H9 (cell line): ENCODE results near the gene CDK14. TPM values are rescaled to one million over a fixed set of nuclear protein-coding genes. Genes with fewer than 3 reads are reported as not detected.

Experiments used
- DNase-seq: peaks from one replicate; pipeline ENCODE4 v3.0.0-alpha.2; 2017
- H2AFZ ChIP-seq: one replicate; pipeline ENCODE4 v1.6.1; 2013; ENCODE audit warnings: mild to moderate bottlenecking, low read length, control low read depth, moderate library complexity
- H2AK5ac ChIP-seq: 2 replicates; pipeline ENCODE4 v1.6.1; 2013; ENCODE audit warnings: low read length, control low read depth, mixed read lengths; ENCODE audit not compliant: insufficient read length
- H2BK120ac ChIP-seq: one replicate; pipeline ENCODE4 v1.6.1; 2013; ENCODE audit warnings: low read depth, mild to moderate bottlenecking, low read length, control low read depth, inconsistent platforms; ENCODE audit not compliant: poor library complexity, severe bottlenecking
- H2BK12ac ChIP-seq: 2 replicates; pipeline ENCODE4 v1.6.1; 2013; ENCODE audit warnings: low read length, control low read depth, mixed read lengths, low read depth; ENCODE audit not compliant: insufficient read length
- H2BK15ac ChIP-seq: 2 replicates; pipeline ENCODE4 v1.6.1; 2013; ENCODE audit warnings: low read depth, low read length, control low read depth
- H2BK20ac ChIP-seq: one replicate; pipeline ENCODE4 v1.6.1; 2013; ENCODE audit warnings: low read depth, mild to moderate bottlenecking, low read length, control low read depth, inconsistent platforms; ENCODE audit not compliant: poor library complexity, severe bottlenecking
- H2BK5ac ChIP-seq: 2 replicates; pipeline ENCODE4 v1.6.1; 2013; ENCODE audit warnings: low read length, control low read depth, mixed read lengths; ENCODE audit not compliant: insufficient read length
- H3K14ac ChIP-seq: 2 replicates; pipeline ENCODE4 v1.6.1; 2013; ENCODE audit warnings: low read length, control low read depth; ENCODE audit not compliant: insufficient read depth
- H3K18ac ChIP-seq: 2 replicates; pipeline ENCODE4 v1.6.1; 2013; ENCODE audit warnings: low read depth, mild to moderate bottlenecking, mixed read lengths, low read length, control low read depth; ENCODE audit not compliant: insufficient read length
- H3K23ac ChIP-seq: 2 replicates; pipeline ENCODE4 v1.6.1; 2013; ENCODE audit warnings: low read length, control low read depth, mixed read lengths, low read depth; ENCODE audit not compliant: insufficient read length
- H3K23me2 ChIP-seq: 2 replicates; pipeline ENCODE4 v1.6.1; 2013; ENCODE audit warnings: low read depth, mild to moderate bottlenecking, mixed read lengths, low read length, control low read depth; ENCODE audit not compliant: insufficient read length, poor library complexity, severe bottlenecking
- H3K27ac ChIP-seq: 2 replicates; pipeline ENCODE4 v1.5.1; 2013; ENCODE audit warnings: low read length, control low read depth, mixed read lengths, low read depth; ENCODE audit not compliant: insufficient read length
- H3K27me3 ChIP-seq: 2 replicates; pipeline ENCODE4 v1.6.1; 2013; ENCODE audit warnings: low read length, control low read depth, inconsistent platforms; ENCODE audit not compliant: insufficient read depth
- H3K4ac ChIP-seq: 2 replicates; pipeline ENCODE4 v1.6.1; 2013; ENCODE audit warnings: low read depth, mild to moderate bottlenecking, control low read depth, inconsistent platforms, low read length, moderate library complexity
- H3K4me1 ChIP-seq: 2 replicates; pipeline ENCODE4 v1.6.1; 2013; ENCODE audit warnings: low read length, control low read depth, inconsistent platforms; ENCODE audit not compliant: insufficient read depth
- H3K4me2 ChIP-seq: 2 replicates; pipeline ENCODE4 v1.6.1; 2013; ENCODE audit warnings: low read length, control low read depth, mixed read lengths; ENCODE audit not compliant: insufficient read length, insufficient read depth
- H3K56ac ChIP-seq: 2 replicates; pipeline ENCODE4 v1.6.1; 2013; ENCODE audit warnings: low read depth, mild to moderate bottlenecking, mixed read lengths, low read length, control low read depth; ENCODE audit not compliant: insufficient read length
- H3K79me1 ChIP-seq: 2 replicates; pipeline ENCODE4 v1.6.1; 2013; ENCODE audit warnings: low read depth, mild to moderate bottlenecking, moderate library complexity, low read length, control low read depth, inconsistent platforms; ENCODE audit not compliant: insufficient read depth, poor library complexity, severe bottlenecking
- H3K79me2 ChIP-seq: 2 replicates; pipeline ENCODE4 v1.6.1; 2013; ENCODE audit warnings: low read length, control low read depth, inconsistent platforms; ENCODE audit not compliant: insufficient read depth
- H3K9ac ChIP-seq: 2 replicates; pipeline ENCODE4 v1.6.1; 2013; ENCODE audit warnings: low read length, control low read depth, mixed read lengths; ENCODE audit not compliant: insufficient read length; ENCODE audit errors: extremely low read depth
- H3K9me3 ChIP-seq: one replicate; pipeline ENCODE4 v1.6.1; 2013; ENCODE audit warnings: low read depth, low read length, inconsistent platforms; ENCODE audit not compliant: control insufficient read depth
- H3T11ph ChIP-seq: one replicate; pipeline ENCODE4 v1.6.1; 2013; ENCODE audit warnings: mild to moderate bottlenecking, low read length, control low read depth, inconsistent platforms
- H4K20me1 ChIP-seq: one replicate; pipeline ENCODE4 v1.6.1; 2013; ENCODE audit not compliant: control insufficient read depth, insufficient read length, insufficient read depth
- H4K5ac ChIP-seq: 2 replicates; pipeline ENCODE4 v1.6.1; 2013; ENCODE audit warnings: low read depth, mild to moderate bottlenecking, mixed read lengths, low read length, control low read depth; ENCODE audit not compliant: insufficient read length
- H4K8ac ChIP-seq: replicated peaks from 2 replicates; pipeline ENCODE4 v1.6.1; 2013; ENCODE audit warnings: low read length, control low read depth, mixed read lengths, low read depth; ENCODE audit not compliant: insufficient read length
- H4K91ac ChIP-seq: 2 replicates; pipeline ENCODE4 v1.6.1; 2013; ENCODE audit warnings: low read depth, mild to moderate bottlenecking, moderate library complexity, mixed read lengths, low read length, control low read depth; ENCODE audit not compliant: insufficient read length
- H3K27ac Mint-ChIP-seq, 3 experiments: 2 replicates in 2 of 3; 3 replicates in 1 of 3; pipeline ENCODE4 v1.8.0; 2020 to 2021; ENCODE audit warnings: mixed read lengths in 3 of 3, mild to moderate bottlenecking in 1 of 3, moderate library complexity in 1 of 3
- H3K27me3 Mint-ChIP-seq: 2 replicates; pipeline ENCODE4 v1.8.0; 2021; ENCODE audit warnings: low read depth, mild to moderate bottlenecking, moderate library complexity, mixed read lengths
- H3K36me3 Mint-ChIP-seq, 3 experiments: 2 replicates in 2 of 3; 3 replicates in 1 of 3; pipeline ENCODE4 v1.8.0; 2020 to 2021; ENCODE audit warnings: low read depth in 3 of 3, mixed read lengths in 3 of 3; ENCODE audit not compliant: insufficient read depth in 1 of 3
- H3K4me1 Mint-ChIP-seq, 2 experiments: 2 replicates each; pipeline ENCODE4 v1.8.0; 2020; ENCODE audit warnings: mixed read lengths in 2 of 2
- H3K4me3 Mint-ChIP-seq, 2 experiments: 2 replicates in 1 of 2; 3 replicates in 1 of 2; pipeline ENCODE4 v1.8.0; 2020 to 2021; ENCODE audit warnings: mild to moderate bottlenecking in 2 of 2, mixed read lengths in 2 of 2, moderate library complexity in 1 of 2
- H3K9me3 Mint-ChIP-seq, 2 experiments: 2 replicates in 1 of 2; 3 replicates in 1 of 2; pipeline ENCODE4 v1.8.0; 2020; ENCODE audit warnings: mild to moderate bottlenecking in 2 of 2, mixed read lengths in 2 of 2, moderate library complexity in 1 of 2
- WGBS: extraction: QIAGEN DNeasy Blood & Tissue Kit; methylation state at CpG from one replicate; pipeline ENCODE4 v1.1.7; 2013; ENCODE audit warnings: missing lambda C conversion rate, low lambda C conversion rate, mixed read lengths; ENCODE audit not compliant: insufficient read length; ENCODE audit errors: extremely low coverage; 5-methylcytosine and 5-hydroxymethylcytosine counted together
- total RNA-seq: library from RNA; stranded (reverse); gene quantifications from 2 replicates; pipeline ENCODE4 v1.2.1, GENCODE V29; 2021
- TF ChIP-seq, protein P1 (sequence below): fragments of 200-600 bp; sonication (generic); conservative IDR thresholded peaks from 3 replicates; pipeline ENCODE4 v1.8.0; 2021; ENCODE audit warnings: antibody characterized with exemption, mild to moderate bottlenecking

CDK14 gene
- total RNA-seq, 1 experiment from 2014 or later = 23.9 TPM

DNA sequence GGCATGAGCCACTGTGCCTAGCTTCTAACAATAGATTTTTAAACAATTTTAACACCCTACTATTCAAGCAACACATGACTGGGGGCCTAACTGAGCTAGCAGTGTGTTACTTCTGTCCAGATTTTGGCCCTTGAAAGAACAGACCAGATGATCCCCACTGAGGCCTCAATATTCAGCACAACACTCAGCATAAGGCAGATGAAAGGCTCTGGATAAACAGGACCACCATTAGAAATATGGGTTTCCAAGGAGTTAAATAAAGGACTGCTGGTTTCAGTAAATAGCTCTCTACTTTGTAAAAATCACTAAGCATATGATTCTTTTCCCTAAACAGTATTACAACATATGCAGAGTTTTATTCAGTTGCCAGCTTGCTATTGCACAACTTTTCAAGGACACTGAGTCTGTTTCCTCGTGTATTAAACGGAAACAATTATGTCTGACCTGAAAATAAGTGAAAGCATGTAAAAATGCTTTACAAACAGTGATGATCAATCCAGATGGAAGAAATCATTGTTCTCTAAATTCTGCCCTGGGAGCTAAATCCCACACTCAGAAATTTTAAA, 644.3 kb downstream of the CDK14 start:
- no peaks in the 10 kb centered on the region for H3K9me3 Mint-ChIP-seq
- H3K27ac ChIP-seq = no peak overlapping the region

More for the DNA sequence above, 644.3 kb downstream of the CDK14 start:
- no peak overlapping the region for H2BK12ac ChIP-seq
- no peak overlapping the region for H2BK20ac ChIP-seq
- H4K5ac ChIP-seq = no peak overlapping the region
- no peaks in the 10 kb centered on the region for H3K4me1 ChIP-seq
- DNase-seq = no peak
- no peak overlapping the region for H3K27ac Mint-ChIP-seq
- H3K4me2 ChIP-seq = no peak overlapping the region
- no peak overlapping the region for H3K18ac ChIP-seq
- no peak overlapping the region for H3K9ac ChIP-seq
- H3K9me3 ChIP-seq = no peaks in the 10 kb centered on the region
- no peaks in the 10 kb centered on the region for H3K23me2 ChIP-seq
- TF ChIP-seq, protein P1, sequence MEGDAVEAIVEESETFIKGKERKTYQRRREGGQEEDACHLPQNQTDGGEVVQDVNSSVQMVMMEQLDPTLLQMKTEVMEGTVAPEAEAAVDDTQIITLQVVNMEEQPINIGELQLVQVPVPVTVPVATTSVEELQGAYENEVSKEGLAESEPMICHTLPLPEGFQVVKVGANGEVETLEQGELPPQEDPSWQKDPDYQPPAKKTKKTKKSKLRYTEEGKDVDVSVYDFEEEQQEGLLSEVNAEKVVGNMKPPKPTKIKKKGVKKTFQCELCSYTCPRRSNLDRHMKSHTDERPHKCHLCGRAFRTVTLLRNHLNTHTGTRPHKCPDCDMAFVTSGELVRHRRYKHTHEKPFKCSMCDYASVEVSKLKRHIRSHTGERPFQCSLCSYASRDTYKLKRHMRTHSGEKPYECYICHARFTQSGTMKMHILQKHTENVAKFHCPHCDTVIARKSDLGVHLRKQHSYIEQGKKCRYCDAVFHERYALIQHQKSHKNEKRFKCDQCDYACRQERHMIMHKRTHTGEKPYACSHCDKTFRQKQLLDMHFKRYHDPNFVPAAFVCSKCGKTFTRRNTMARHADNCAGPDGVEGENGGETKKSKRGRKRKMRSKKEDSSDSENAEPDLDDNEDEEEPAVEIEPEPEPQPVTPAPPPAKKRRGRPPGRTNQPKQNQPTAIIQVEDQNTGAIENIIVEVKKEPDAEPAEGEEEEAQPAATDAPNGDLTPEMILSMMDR = no peak
- peaks cover 0 to 4% of the 10 kb centered on the region in 2 experiments; a peak in 1 of 4 replicates for H3K4me1 Mint-ChIP-seq
- H3K56ac ChIP-seq = no peak overlapping the region
- no CpG with 5 or more reads among the region's 2 CpGs for WGBS
- H3K27me3 ChIP-seq = no peaks in the 10 kb centered on the region
- no peak overlapping the region for H3K14ac ChIP-seq
- no peak overlapping the region for H2BK120ac ChIP-seq
- H3K79me2 ChIP-seq = no peaks in the 10 kb centered on the region
- H3K27me3 Mint-ChIP-seq = peaks cover 2% of the 10 kb centered on the region; the same call in 1 of the 2 replicates
- no peak overlapping the region for H4K8ac ChIP-seq
- no peaks in the 10 kb centered on the region for H3K79me1 ChIP-seq
- H2BK5ac ChIP-seq = no peak overlapping the region
- no peak overlapping the region for H3T11ph ChIP-seq
- H3K4ac ChIP-seq = no peak overlapping the region
- no peak overlapping the region for H2AFZ ChIP-seq
- H4K91ac ChIP-seq = no peak overlapping the region
- no peak overlapping the region for H2BK15ac ChIP-seq
- no peak overlapping the region for H2AK5ac ChIP-seq
- no peaks in the 10 kb centered on the region for H4K20me1 ChIP-seq
- H3K36me3 Mint-ChIP-seq = no peaks in the 10 kb centered on the region
- no peak overlapping the region for H3K23ac ChIP-seq
- H3K4me3 Mint-ChIP-seq = no peak overlapping the region
